Activated CD4-positive, alpha-beta T cell treated with anti-CD3 and anti-CD28 coated beads for 48 hours (primary cell): ENCODE data around the gene UQCRC1.

Source experiments
- DNase-seq: peaks from one replicate; pipeline ENCODE4 v3.0.0-alpha.2; 2020

Gene UQCRC1

DNA sequence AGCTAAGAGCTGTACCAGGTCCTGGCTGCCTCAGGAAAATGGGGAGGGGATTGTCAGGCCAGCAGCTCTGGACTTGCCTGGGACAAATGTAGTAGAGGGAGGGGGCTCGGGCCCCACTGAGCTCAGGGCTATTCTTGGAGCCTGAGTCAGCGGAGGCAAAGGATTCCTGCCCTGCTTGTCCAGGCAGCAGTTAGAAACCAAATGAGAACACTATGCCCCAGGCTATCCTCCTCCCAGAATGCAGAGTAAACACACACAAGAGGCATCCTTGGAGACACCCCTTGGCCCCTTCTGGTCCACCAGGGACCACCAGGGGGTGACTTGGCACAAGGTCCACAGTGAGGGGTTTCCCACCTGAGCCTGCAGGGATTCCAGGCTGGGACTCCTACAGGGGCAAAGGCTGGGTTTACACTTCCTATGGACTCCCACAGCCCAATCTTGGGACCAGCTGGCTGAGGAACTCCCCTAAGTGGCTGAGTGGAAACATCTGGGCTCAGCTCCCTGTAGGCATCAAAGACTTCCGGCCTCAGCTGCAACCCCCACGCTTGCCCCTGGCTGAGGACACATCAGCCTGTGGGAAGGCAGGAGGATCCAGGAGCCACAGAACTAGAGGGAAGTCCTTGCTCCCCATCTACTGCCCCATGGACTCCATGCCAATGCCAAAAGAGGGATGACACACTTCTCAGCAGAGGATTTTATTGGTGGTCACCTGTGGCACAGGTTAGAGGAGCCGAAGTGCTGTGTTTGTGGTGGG is 10.9 kb downstream of the UQCRC1 start:
- DNase-seq: no peak

DNA sequence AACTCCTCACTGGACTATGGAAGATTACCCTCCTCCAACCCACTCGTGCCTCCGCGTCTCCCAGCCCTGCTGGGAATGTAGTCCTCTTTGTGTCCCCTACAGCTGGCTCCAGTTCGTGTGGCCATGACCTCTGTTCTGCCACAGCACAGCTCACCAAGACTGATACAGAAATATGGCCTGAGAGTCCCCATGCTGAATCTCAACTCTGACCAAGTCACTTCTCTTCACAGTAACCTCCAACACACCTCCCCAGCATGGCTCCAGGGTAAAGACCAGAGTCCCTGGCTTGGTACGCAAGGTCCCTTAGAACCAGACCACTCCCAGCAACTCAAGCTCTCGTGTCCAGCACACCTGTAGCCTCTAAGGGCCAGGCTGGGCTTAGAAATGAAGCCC is 12.0 kb downstream of the UQCRC1 start:
- no peak for DNase-seq

DNA sequence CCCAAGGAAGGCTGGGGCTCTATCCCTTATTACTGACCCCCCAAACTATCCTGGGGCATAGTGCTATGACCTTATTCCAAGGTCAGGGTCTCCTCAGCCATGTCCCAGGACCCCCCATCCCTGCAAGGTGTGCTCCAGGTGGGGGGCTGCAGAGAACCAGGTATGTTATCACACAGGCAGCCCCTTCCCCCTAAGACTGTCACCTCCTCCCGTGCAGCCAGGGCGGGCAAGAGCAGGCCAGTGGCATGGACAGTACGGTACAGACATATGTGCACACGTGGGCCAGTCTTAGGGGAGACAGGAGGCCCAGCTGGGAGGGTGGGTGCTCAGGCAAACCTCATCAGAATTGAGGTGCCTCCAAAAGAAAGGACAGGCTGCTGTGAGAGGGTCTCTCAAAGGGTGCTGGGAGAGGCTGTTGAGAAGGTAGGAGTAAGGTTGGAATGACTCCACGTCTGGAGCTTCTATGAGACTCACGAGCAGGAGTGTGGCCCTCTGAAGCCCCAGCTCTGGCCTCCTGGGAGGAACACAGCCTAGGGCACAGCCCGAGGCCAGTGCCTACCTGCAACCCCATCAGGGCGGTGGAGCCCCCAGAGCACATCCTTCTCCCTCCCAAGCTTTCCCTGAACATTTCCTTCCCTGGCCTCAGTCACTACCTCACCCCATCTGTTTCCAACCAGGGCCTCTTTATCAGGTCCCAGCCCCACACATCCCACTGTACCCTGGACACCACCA is 12.6 kb downstream of the UQCRC1 start:
- DNase-seq: no peak

DNA sequence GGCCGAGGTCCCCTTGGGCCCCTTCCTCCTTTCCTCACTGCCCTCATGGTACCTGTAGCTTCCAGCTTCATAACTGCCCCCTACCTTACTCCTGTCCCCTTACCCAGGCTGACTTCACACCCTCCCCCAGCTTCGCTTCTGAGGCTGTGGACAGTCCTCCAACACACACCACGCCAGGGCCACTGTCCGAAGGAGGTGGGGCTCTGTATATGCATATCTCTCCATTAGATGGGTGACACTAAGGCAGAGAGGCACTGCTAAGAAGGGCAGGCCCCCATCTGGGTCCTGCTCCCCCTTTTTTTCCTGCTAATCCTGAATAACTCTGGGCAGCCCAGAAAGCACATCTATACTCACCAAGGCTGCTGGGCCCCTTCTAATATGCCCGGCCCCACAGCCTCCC is 13.3 kb downstream of the UQCRC1 start:
- no peak for DNase-seq

DNA sequence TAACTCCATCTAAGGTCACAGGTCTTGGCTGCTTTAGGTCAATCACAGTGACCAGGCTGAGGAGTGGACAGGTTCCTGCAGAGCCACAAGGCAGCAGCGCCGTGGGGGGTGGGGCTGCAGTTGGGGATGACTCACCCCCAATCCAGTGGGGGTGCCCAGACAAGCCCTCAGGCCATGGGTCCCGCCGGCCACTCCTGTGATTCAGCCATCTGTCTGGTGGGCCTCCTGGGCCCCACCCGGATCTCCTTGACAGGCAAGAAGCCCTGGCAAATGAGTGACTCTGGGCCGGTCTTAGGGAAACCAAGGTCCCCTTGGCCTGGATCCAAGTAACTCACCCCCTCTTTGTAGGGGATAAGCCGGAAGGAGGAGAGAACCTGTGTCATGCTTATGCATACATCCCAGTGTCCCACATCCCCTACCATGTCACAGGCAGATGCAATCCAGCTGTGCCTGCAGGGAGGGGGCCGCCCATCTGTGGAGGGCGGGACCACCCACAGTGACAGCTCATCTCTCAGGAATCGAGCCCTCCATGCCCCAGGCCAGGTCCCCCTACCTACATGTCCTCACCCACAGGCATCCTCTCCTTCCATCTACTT is 13.8 kb downstream of the UQCRC1 start:
- DNase-seq: no peak

DNA sequence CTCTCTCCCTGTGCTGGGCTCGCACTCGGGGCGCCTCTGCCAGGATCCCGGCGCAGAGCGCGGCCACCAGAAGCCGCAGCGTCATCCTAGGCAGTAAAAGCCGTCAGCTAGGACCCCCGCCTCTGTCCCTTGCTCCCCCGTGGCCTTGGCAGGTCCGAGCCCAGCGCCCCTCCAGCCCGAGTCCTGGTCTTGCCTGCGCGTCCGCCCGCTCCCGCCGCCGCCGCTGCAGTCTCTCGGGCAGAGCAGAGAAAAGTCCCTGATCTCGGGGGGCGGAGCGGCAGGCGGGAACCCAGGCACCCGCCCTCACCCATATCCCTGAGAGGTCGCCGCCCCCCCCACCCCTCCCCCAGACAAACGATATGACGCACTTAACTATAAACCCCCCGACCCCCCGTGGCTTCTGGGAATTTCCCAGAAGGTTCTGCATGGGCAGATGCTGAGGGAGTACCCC is 14.3 kb downstream of the UQCRC1 start, which contains the start of gene COL7A1:
Gene COL7A1 (minus strand): TSS at position 255 of the 451 bp plus-strand sequence. CDS start 170 bp downstream, at position 85.
- no peak for DNase-seq

DNA sequence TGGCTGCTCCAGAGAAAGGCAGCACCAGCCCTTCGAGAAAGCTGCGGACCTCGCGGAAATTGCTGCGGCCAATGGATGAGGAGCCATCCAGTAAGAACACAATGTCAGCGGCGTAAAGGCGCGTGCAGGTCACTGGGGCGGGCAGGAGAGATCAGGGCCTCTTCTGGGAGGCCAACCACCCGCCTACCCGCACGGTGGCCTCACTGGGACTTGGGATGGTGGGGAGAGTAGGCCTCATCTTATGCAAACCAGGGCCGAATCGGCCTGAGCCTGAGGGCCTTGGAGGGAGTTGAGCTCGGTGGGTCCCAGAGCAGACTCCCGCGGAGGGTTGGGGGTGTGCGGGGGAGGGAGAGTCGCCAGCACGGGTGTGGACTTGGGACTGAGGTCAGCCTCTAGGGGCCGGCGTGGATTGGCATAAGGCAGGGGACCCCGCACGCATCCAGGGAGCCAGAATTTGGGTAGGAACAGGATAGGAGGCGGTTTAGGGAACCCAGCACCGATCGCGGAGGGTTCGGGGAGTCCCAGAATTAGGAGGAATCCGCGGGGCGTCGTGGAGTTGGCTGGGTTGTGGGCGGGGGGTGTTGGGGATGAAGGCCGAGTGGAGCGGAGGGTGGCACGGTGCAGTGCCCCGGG is 14.9 kb downstream of the UQCRC1 start:
- no peak for DNase-seq

DNA sequence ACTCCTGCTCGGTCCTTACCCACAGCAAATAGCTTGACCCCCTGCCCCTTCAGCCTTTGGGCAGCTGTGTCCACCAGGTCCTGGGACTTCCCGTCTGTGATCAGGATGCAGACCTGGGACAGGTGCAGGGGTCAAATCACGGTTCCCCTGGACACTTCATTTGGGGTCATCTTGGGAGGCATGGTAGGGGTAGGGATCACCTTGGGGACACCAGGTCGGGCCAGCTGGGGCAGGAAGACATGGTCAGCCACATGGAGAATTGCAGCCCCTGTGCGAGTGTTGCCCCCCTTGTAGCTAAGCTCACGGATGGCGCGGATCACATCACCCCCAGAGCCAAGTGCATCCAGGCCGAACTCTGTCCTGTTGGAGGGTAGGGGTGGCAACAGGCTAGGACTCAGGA is 16.1 kb downstream of the UQCRC1 start:
- no peak for DNase-seq

DNA sequence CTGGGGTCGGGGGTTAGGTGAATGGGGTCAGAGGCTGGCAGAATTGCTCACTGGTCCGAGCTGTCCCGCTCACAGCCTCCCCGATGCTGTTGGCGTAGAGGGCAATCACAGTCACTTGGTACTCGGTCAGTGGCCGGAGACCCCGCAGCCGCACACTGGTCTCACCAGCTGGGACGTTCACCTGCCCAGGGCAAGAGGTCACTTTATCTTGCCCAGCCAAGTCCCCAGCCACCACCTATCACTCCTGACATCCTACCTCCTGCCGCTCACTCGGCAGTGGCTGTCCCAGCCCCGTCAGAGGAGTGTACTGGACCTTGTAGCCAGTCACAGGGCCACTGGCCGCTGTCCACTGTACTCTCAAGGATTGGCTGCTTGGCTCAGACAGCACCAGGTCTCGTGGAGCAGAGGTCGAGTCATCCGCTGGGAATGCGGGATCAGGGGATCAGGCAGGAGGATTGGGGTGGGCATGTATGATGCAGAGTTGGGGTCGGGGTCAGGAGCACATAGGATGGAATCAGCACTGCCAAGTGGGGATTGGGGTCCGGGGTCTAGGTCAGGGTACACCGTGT is 16.8 kb downstream of the UQCRC1 start:
- DNase-seq: no peak

DNA sequence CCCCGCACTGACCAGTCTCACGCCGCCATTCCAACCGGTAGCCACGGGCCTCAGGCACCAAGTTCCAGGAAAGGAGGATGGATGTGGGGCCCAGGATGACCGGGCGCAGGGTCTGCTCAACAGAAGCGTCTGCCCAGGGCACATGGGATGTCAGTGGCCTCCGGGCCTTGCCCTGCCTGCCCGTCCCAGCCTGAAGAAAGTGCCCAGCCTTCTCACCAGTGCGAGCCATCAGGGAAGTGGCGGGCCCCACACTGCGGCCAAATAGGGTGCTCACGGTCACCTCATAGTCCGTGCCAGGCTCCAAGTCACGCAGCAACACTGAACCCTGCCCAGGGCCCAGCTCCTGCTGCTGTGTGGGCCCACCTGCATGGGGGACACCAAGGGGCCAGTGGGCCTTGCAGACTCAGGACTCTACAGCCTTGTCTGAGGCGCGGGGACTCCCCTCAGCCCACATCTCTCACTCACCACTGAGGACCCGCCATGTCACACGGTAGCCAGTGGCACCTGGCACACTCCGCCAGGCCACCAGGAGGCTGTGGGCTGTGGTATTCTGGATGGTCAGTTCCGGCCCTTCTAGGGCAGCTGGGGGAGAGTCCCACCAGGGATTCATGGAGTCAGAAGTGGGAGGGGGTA is 17.4 kb downstream of the UQCRC1 start:
- DNase-seq: no peak

DNA sequence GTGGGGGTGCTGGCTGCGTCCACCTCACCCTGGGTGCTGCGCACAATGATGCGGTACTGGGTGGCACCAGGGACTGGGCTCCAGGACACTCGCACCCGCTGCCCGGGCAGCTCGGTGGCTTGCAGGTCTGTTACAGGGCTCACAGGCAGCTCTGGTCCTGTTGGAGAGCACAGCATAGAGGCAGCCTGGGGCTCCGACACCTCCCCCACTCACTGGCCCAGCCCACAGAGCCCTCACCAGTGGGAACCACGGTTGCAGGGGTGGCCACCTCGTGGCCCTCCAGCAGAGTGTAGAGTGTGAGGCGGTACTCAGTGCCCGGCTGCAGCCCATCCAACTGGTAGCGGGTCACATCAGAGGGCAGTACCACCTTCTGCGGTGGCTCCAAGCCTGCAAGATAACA is 18.0 kb downstream of the UQCRC1 start:
- no peak for DNase-seq

DNA sequence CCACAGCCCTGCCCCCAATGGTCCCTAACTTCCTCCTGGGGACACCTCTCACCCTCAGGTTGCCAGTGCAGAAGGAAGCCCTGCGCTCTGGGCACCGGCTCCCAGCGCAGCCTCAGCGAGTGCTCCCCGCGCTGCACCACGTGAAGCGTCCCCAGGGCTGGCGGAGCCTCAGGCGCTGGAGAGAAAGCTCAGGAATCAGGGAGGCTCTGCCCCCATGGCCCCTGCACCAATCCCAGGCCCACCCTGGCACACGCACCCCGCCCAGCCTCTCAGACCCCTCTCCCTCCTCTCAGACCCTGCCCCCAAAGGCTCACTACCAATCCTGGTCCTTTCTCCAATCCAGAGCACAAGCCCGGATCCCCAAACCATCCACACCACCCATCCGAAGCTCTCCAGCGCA is 21.2 kb downstream of the UQCRC1 start:
- no peak for DNase-seq

DNA sequence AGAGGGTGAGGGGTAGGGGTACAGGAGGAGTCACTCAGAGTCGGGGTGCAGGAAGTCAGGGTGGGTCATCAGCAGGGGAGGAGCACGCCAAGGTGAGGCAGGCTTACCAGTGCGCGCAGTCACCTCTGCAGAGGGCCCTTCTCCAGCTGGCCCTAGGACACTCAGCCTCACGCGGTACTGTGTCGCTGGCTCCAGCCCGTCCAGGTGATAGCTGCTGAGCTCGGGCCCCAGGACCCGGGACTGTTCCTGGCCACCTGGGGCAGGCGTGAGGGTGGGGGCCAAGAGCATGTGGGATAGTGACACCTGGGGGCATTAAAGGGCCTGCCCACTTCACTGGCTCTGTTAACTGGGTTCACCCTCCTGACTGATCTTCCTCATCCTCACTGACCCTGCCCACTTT is 21.8 kb downstream of the UQCRC1 start:
- no peak for DNase-seq

DNA sequence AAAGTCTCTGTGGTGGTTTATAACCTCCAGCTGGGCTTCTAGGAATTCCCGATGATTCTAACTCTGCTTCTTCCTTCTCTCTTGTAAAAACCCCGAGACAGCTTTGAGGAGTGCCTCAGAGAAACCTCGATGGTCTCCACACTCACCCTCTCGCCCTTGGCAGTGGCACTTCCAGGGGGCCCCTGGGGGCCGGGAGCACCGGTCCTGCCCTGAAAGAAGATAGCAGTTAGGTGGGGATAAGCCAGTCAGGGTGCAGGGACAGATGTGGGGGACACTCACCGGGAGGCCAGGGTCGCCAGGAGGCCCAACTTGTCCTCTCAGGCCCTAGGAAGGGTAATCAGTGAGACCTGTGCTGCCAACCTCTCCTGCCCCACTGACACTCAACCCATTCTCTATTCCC is 24.0 kb downstream of the UQCRC1 start:
- DNase-seq: no peak

DNA sequence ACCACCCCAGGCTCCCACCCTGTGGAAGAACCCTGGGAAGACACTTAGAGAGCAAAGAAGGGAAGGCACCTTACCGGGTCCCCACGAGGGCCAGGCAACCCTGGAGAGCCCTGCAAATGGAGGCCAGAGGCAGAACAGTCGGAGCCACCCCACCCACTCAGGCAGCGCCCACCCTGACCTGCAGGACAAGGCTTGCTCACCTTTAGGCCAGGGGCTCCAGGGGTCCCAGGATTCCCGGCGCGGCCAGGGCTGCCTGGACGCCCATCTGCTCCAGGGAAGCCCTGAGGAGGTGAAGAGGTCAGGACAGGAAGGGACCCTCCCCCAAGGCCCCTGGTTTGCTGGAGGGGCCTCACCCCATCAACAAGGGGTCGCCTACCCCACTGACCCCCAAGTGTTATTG is 24.6 kb downstream of the UQCRC1 start:
- DNase-seq: no peak

DNA sequence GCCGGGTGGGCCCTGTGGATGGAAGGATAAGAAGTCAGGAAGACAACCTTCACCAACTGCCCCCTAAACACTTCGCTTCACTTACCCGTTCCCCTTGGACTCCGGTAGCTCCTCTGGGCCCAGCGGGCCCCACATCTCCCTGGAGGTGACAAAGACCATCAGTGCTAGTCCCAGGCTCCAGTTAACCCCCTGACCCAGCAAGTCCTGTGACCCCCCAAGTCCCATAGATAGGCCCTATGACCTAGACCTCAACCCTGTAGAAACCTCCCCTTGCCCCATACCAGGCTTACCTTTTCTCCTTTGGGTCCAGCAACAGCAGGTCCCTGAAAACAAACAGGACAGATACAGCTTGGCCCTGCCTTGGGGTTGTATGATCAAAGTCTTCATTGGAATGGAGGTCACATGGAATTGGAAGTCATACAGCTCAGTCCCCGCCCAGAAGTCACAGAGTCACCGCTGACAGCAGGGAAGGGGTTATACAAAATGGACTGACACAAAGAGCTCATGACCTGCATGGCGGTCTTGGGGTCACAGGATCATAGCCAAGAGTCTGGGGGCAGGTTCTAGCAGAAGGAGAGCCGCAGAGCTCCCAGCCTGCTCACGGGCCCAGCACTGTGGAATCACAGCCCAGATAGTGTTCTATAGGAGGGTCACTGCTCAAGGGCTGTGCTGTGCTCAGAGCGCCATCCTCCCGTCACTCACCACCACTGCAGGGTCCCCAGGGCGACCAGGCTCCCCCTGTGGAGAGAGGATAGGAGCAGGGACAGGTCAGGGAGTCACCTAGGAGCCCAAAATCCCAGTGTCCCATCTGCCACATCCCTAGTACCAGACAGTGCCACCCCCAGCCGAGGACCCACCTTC is 27.6 kb downstream of the UQCRC1 start:
- no peak for DNase-seq

DNA sequence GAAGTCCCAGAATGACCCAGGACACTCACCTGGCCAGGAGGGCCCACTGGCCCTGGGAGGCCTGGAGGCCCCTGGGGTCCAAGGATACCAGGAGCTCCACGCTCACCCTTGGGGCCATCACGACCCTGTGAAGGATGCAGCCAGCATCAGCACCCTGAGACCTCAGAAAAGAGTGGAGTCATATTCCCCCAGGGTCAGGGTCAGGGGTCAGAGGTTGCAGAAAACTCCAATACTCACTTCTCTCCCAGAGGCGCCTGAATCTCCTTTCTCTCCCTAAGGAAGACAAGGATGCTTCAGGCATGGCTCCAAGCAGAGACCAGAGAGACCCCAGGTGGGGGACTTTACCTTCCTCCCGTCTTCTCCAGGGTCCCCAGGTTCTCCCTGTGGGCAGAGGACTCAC is 32.8 kb downstream of the UQCRC1 start:
- DNase-seq: no peak

DNA sequence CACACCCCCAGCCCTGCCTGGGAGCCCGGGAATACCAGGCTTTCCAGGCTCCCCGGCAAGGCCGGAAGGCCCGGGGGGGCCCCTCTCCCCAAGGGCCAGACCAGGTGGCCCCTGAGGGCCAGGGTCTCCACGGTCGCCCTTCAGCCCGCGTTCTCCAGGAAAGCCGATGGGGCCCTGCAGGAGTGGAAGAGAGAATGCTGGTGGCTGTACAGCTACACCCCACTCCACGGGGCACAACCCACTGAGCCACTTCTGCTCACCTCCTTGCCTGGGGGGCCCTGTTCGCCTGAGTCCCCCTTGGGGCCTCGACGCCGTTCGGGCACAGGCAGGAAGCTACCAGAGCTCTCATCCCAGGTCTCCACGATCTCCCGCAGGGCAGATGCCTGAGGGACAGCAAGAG is 34.1 kb downstream of the UQCRC1 start:
- no peak for DNase-seq

DNA sequence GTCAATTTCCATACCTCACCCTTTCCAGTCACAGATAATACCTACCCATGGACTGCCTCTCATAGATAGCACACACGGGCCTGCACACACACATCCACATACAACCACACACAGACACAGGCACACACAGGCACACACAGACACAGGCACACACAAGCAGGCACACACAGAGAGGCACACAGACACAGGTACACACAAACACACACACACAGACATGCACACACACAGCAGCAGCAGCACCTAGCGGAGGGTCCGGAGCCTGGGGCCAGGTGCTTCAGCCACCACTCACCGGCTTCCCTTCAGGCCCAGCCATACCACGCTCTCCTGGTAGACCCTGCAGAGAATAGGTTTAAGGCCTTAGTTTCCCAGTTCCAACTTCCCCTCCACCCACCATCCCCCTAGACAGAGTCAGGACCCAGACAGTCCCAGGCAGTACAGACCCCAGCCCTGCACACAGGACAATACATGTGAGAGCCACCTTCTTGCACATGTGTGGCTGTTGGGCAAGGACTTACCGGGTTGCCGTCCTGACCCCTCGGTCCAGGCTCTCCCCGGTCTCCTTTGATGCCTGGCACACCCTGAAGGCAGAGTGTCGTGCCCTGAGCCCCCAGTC is 35.4 kb downstream of the UQCRC1 start:
- no peak for DNase-seq

DNA sequence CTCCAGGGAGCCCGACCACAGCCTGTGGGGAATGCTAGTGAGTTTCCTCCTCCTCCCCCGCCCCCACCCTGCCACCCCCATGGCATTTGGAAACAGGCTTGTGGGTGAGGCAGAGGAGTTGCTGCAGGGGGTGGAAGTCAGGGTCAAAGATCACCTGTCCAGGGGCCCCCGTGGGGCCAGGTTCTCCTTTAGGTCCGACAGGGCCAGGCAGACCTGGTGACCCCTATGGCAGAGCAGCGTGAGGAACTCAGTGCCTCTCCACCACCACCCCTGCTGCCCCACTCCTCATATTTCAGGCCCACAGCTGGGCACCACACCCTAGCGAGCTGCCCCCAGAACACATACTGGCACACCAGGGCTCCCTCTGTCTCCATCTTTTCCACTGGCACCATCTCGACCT is 36.9 kb downstream of the UQCRC1 start:
- DNase-seq: no peak

DNA sequence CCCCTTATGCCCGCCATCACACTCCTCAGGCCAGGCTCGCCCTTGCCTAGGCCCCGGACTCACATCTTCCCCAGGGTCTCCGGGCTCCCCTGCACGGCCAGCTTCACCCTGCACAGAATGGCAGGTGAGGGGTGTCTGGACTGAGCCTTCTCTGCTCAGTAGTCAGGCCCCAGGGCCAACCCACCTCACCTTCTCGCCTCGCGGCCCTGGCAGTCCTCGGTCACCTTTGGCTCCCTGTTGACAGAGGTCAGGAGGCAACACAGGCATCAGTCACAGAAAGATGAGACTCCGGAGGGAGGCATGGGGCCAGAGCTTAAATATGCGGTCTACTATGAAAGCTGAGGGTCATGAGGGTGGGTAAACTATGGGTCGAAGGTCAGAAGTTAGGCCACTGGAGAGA is 37.5 kb downstream of the UQCRC1 start:
- DNase-seq: no peak
